K562 (cell line): Measurements from ENCODE around the gene SLC1A7. TPM values are rescaled to one million over a fixed set of nuclear protein-coding genes. Genes with fewer than 3 reads are reported as not detected.

Experiments
- HLTF ChIP-seq: fragments of 450-650 bp; IDR thresholded peaks from 2 replicates; pipeline ENCODE4 v1.6.1; 2016
- LEF1 ChIP-seq: fragments of 450-650 bp; IDR thresholded peaks from 2 replicates; pipeline ENCODE4 v1.6.1; 2016; ENCODE audit warnings: mild to moderate bottlenecking
- MCM3 ChIP-seq: fragments of 450-650 bp; IDR thresholded peaks from 2 replicates; pipeline ENCODE4 v1.6.1; 2016
- SRSF3 ChIP-seq: fragments of 200-400 bp; formaldehyde crosslinking; IDR thresholded peaks from 2 replicates; pipeline ENCODE4 v1.6.1; 2016; ENCODE audit warnings: mild to moderate bottlenecking, low read length, moderate library complexity; ENCODE audit not compliant: insufficient read depth
- TAF1 ChIP-seq: IDR thresholded peaks from 2 replicates; pipeline ENCODE4 v1.6.1; 2011; ENCODE audit warnings: mild to moderate bottlenecking, low read length, moderate library complexity; ENCODE audit not compliant: insufficient read depth, control insufficient read depth, severe bottlenecking; ENCODE audit errors: extremely low read depth
- TGIF2 ChIP-seq: sonication (generic); formaldehyde crosslinking; IDR thresholded peaks from 2 replicates; pipeline ENCODE4 v1.8.1; 2022; ENCODE audit warnings: mild to moderate bottlenecking, missing genetic modification reagents, moderate library complexity
- polyA plus RNA-seq, 8 experiments: library from polyadenylated mRNA; depleted of rRNA in 4 of 8; stranded (reverse) in 5 of 8; unstranded in 3 of 8; fragments of >200 nt; fragmentation: Nextera tagmentation in 2 of 8; fragmentation: Illumina TruSeq in 1 of 8; extraction: Ambion mirVana in 2 of 8; extraction: Trizol in 1 of 8; gene quantifications; 2 replicates each; pipeline versions ENCODE4 v1.2.1 to v1.2.3, GENCODE V29; 2011 to 2014; ENCODE audit warnings: inconsistent platforms in 1 of 8, missing spikeins in 1 of 8
- total RNA-seq, 7 experiments: library from RNA; depleted of rRNA in 6 of 7; stranded (reverse); fragments of >200 nt in 6 of 7; fragmentation: Illumina TruSeq in 2 of 7; extraction: Trizol in 2 of 7; gene quantifications; 2 replicates each; pipeline versions ENCODE4 v1.2.1 to v1.2.3, GENCODE V29; 2011 to 2021; ENCODE audit warnings: low replicate concordance in 1 of 7
- TF ChIP-seq, protein P1 (sequence below): sonication (generic); formaldehyde crosslinking; IDR thresholded peaks from 2 replicates; pipeline ENCODE4 v1.8.1; 2023; ENCODE audit warnings: missing genetic modification reagents, mild to moderate bottlenecking, borderline replicate concordance
- TF ChIP-seq, protein P2 (sequence below): sonication (generic); formaldehyde crosslinking; IDR thresholded peaks from 2 replicates; pipeline ENCODE4 v1.8.0; 2022; ENCODE audit warnings: missing genetic modification reagents, mild to moderate bottlenecking, borderline replicate concordance

SLC1A7 gene
- total and polyA plus RNA-seq, 9 of the 15 experiments (the other 6 are each of a cell fraction or from before 2014, with no cell fraction given) = 0.07 TPM; not detected in 8

DNA sequence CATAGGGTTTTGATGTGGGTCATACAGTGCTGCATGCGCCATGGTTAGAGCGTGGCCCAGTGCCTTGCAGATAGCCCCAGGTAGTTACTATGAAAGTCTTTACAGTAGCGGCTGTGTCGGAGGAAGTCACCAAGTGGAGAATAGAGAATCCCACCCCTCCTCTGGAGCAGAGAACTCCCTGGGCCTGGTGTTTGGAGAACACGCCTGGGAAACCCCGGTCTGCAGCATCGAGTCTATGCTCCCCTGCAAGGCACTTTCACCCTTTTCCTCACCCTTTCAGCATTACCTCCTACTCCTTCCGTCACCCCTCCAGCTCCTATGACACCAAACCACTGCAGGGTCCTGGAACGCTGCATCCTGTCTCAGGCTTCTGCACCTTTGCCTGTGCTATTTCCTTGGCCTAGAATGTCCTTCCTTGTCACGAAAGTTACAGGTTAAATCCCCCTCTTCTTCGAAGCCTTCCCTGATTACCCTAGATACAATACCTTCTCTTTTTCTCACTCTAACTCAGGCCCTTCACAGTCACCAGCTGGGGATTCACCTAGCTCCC lies 2.7 kb upstream of the SLC1A7 start (continued):
- TF ChIP-seq, protein P1, sequence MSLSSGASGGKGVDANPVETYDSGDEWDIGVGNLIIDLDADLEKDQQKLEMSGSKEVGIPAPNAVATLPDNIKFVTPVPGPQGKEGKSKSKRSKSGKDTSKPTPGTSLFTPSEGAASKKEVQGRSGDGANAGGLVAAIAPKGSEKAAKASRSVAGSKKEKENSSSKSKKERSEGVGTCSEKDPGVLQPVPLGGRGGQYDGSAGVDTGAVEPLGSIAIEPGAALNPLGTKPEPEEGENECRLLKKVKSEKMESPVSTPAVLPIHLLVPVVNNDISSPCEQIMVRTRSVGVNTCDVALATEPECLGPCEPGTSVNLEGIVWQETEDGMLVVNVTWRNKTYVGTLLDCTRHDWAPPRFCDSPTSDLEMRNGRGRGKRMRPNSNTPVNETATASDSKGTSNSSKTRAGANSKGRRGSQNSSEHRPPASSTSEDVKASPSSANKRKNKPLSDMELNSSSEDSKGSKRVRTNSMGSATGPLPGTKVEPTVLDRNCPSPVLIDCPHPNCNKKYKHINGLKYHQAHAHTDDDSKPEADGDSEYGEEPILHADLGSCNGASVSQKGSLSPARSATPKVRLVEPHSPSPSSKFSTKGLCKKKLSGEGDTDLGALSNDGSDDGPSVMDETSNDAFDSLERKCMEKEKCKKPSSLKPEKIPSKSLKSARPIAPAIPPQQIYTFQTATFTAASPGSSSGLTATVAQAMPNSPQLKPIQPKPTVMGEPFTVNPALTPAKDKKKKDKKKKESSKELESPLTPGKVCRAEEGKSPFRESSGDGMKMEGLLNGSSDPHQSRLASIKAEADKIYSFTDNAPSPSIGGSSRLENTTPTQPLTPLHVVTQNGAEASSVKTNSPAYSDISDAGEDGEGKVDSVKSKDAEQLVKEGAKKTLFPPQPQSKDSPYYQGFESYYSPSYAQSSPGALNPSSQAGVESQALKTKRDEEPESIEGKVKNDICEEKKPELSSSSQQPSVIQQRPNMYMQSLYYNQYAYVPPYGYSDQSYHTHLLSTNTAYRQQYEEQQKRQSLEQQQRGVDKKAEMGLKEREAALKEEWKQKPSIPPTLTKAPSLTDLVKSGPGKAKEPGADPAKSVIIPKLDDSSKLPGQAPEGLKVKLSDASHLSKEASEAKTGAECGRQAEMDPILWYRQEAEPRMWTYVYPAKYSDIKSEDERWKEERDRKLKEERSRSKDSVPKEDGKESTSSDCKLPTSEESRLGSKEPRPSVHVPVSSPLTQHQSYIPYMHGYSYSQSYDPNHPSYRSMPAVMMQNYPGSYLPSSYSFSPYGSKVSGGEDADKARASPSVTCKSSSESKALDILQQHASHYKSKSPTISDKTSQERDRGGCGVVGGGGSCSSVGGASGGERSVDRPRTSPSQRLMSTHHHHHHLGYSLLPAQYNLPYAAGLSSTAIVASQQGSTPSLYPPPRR = no peak
- TF ChIP-seq MCM3 (no peak), TGIF2 (CRISPR knock-in tag) (no peak), TAF1 (no peak), SRSF3 (no peak), LEF1 (no peak), HLTF (no peak)
- TF ChIP-seq, protein P2, sequence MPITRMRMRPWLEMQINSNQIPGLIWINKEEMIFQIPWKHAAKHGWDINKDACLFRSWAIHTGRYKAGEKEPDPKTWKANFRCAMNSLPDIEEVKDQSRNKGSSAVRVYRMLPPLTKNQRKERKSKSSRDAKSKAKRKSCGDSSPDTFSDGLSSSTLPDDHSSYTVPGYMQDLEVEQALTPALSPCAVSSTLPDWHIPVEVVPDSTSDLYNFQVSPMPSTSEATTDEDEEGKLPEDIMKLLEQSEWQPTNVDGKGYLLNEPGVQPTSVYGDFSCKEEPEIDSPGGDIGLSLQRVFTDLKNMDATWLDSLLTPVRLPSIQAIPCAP (CRISPR knock-in tag) = no peak
- TF ChIP-seq, all 486 proteins: peak for 0
